ENCODE data around the gene PPP1R2.
"Not testable (repeated sequence)": the region's sequence is repeated elsewhere in the genome, so short reads cannot be mapped to it uniquely, and the experiment has no call there.

DNA sequence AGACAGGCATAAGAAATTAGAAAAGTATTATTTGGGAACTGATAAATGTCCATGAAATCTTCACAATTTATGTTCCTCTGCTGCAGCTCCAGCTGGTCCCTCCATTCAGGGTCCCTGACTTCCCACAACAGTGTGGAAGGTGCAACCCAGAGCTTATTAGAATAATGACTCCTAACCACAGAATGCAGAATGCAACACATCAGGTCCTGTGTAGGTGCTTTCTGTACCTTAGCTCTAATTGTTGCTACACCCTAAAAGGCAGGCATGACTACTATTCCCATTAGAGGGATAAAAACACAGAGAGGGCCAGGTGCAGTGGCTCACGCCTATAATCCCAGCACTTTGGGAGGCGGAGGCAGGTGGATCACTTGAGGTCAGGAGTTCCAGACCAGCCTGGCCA lies 47.3 kb upstream of the PPP1R2 start:
- TF ChIP-seq YY1 (IDR thresholded peaks at IDR 0.05; ENCODE audit: insufficient read depth, insufficient read length); ZNF274 (IDR thresholded peaks at IDR 0.05; ENCODE audit: low read depth, low read length); SUZ12 (IDR thresholded peaks at IDR 0.05; ENCODE audit: extremely low read depth, insufficient read depth, insufficient read length): not testable (repeated sequence)

Measured in NT2/D1 (cell line).